Keratinocyte (primary cell): ENCODE measurements around the gene DPYD. TPM values are rescaled to one million over a fixed set of nuclear protein-coding genes. Genes with fewer than 3 reads are reported as not detected.

ENCODE experiments used
- DNase-seq: peaks from one replicate; pipeline ENCODE4 v3.0.0-alpha.2; 2011; ENCODE audit warnings: low read depth, missing footprints, low spot score
- FAIRE-seq: peaks from 2 replicates; lab custom pipeline; 2011; peaks lifted over from hg19 to GRCh38; lab: Jason Lieb, UNC
- H2AFZ ChIP-seq: 2 replicates; pipeline ENCODE4 v1.6.0; 2012; ENCODE audit warnings: low read length, control low read depth, inconsistent platforms; ENCODE audit not compliant: control insufficient read depth
- H3K27ac ChIP-seq: 2 replicates; pipeline ENCODE4 v1.5.1; 2011; ENCODE audit warnings: low read length; ENCODE audit not compliant: control insufficient read depth, insufficient read depth
- H3K27me3 ChIP-seq: 3 replicates; pipeline ENCODE4 v1.6.0; 2011; ENCODE audit warnings: low read length; ENCODE audit not compliant: control insufficient read depth, insufficient read depth; ENCODE audit errors: extremely low read depth
- H3K36me3 ChIP-seq, 2 experiments: 2 replicates in 1 of 2; 3 replicates in 1 of 2; pipeline ENCODE4 v1.5.1; 2011; ENCODE audit warnings: low read length in 2 of 2, mild to moderate bottlenecking in 1 of 2; ENCODE audit not compliant: control insufficient read depth in 2 of 2, insufficient read depth in 2 of 2; ENCODE audit errors: extremely low read depth in 1 of 2
- H3K4me1 ChIP-seq: 3 replicates; pipeline ENCODE4 v1.5.1; 2011; ENCODE audit warnings: low read length; ENCODE audit not compliant: control insufficient read depth, insufficient read depth; ENCODE audit errors: extremely low read depth
- H3K4me2 ChIP-seq: 3 replicates; pipeline ENCODE4 v1.6.0; 2011; ENCODE audit warnings: low read depth, low read length; ENCODE audit not compliant: control insufficient read depth, insufficient read depth; ENCODE audit errors: extremely low read depth
- H3K4me3 ChIP-seq, 3 experiments: fragments of 200-600 bp in 1 of 3; sonication (generic) in 1 of 3; 2 replicates in 2 of 3; 3 replicates in 1 of 3; pipeline ENCODE4 v1.5.1; 2011 to 2016; ENCODE audit warnings: low read length in 3 of 3, mild to moderate bottlenecking in 3 of 3, control low read depth in 2 of 3, inconsistent platforms in 1 of 3, low read depth in 1 of 3, mixed read lengths in 1 of 3, mixed run types in 1 of 3, moderate library complexity in 1 of 3; ENCODE audit not compliant: control insufficient read depth in 2 of 3, insufficient read depth in 2 of 3; ENCODE audit errors: extremely low read depth in 1 of 3
- H3K79me2 ChIP-seq: 2 replicates; pipeline ENCODE4 v1.6.0; 2012; ENCODE audit warnings: low read length; ENCODE audit not compliant: control insufficient read depth, insufficient read depth
- H3K9ac ChIP-seq: 3 replicates; pipeline ENCODE4 v1.6.0; 2011; ENCODE audit warnings: low read length; ENCODE audit not compliant: control insufficient read depth, insufficient read depth; ENCODE audit errors: extremely low read depth
- H3K9me1 ChIP-seq: 3 replicates; pipeline ENCODE4 v1.6.0; 2011; ENCODE audit warnings: low read length; ENCODE audit not compliant: control insufficient read depth, insufficient read depth; ENCODE audit errors: extremely low read depth
- H3K9me3 ChIP-seq: 2 replicates; pipeline ENCODE4 v1.5.1; 2012; ENCODE audit warnings: low read depth, low read length; ENCODE audit not compliant: control insufficient read depth
- H4K20me1 ChIP-seq: 3 replicates; pipeline ENCODE4 v1.6.0; 2011; ENCODE audit warnings: low read length; ENCODE audit not compliant: control insufficient read depth, insufficient read depth; ENCODE audit errors: extremely low read depth
- EZH2 ChIP-seq: IDR thresholded peaks from one replicate; pipeline ENCODE4 v1.6.1; 2012; ENCODE audit warnings: inconsistent platforms, mild to moderate bottlenecking, low read length, moderate library complexity
- dilution Hi-C: fragments of 300-500 bp; cut with MboI; formaldehyde crosslinking; loops from one replicate; pipeline ENCODE4 v1.7.0; 2020; ENCODE audit warnings: low sequenced_read_pairs; ENCODE audit not compliant: extremely low pct_ligation_motif_present
- polyA plus RNA-seq, 5 experiments: library from polyadenylated mRNA; depleted of rRNA in 3 of 5; stranded (reverse) in 3 of 5; stranded (forward) in 1 of 5; unstranded in 1 of 5; fragments of >200 nt; gene quantifications; 1 replicate in 1 of 5; 2 replicates in 3 of 5; 3 replicates in 1 of 5; pipeline versions ENCODE4 v1.2.1 to v1.2.3, GENCODE V29; 2011 to 2012; ENCODE audit warnings: missing spikeins in 2 of 5, low read depth in 1 of 5, low replicate concordance in 1 of 5
- TF ChIP-seq, protein P1 (sequence below), 3 experiments: IDR thresholded peaks in 1 of 3; conservative IDR thresholded peaks in 1 of 3; optimal IDR thresholded peaks in 1 of 3; 2 replicates in 2 of 3; 3 replicates in 1 of 3; pipeline versions ENCODE3 to v1.5.1; 2011; ENCODE audit warnings: low read length in 3 of 3, mild to moderate bottlenecking in 3 of 3, moderate library complexity in 2 of 3, control low read depth in 1 of 3, inconsistent platforms in 1 of 3; ENCODE audit not compliant: insufficient read depth in 2 of 3; ENCODE audit errors: extremely low read depth in 1 of 3

Gene DPYD
- polyA plus RNA-seq, 1 donor (not counting 4 experiments of a cell fraction or from before 2014, with no cell fraction given), result 1.9 TPM

DNA sequence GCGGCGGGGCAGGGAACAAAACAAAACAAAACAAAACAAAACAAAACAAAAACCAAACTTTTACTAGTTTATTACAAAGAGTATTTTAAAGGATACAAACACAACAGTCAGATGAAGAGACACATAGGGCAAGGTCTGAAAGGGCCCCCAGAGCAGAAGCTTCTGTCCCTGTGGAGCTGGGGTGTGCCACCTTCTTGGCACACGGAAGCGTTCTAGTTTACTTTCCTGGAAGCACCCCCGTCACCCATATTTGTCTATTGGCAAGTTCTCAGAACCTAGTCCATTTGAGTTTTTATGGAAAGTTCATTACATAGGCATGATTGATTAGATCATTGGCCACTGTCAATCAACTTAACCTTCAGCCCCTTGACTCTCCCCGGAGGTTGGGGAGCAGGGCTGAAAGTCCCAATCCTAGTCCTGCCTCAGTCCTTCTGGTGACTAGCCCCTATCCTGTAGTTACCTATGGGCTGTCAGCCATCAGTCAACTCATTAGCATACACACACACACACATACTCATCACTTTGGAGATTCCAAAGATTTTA lies 380.4 kb downstream of the DPYD start:
- Histone ChIP-seq H3K36me3 (no peaks in the 10 kb centered on the region), H3K9me1 (no peaks in the 10 kb centered on the region), H3K4me2 (no peak overlapping the region), H3K9ac (no peak overlapping the region), H3K27me3 (no peaks in the 10 kb centered on the region), H3K79me2 (no peaks in the 10 kb centered on the region), H4K20me1 (no peaks in the 10 kb centered on the region), H3K9me3 (no peaks in the 10 kb centered on the region), H3K27ac (no peak overlapping the region), H3K4me1 (no peaks in the 10 kb centered on the region), H2AFZ (no peak overlapping the region), H3K4me3 (no peak overlapping the region)
- no peak for DNase-seq
- TF ChIP-seq, protein P1, sequence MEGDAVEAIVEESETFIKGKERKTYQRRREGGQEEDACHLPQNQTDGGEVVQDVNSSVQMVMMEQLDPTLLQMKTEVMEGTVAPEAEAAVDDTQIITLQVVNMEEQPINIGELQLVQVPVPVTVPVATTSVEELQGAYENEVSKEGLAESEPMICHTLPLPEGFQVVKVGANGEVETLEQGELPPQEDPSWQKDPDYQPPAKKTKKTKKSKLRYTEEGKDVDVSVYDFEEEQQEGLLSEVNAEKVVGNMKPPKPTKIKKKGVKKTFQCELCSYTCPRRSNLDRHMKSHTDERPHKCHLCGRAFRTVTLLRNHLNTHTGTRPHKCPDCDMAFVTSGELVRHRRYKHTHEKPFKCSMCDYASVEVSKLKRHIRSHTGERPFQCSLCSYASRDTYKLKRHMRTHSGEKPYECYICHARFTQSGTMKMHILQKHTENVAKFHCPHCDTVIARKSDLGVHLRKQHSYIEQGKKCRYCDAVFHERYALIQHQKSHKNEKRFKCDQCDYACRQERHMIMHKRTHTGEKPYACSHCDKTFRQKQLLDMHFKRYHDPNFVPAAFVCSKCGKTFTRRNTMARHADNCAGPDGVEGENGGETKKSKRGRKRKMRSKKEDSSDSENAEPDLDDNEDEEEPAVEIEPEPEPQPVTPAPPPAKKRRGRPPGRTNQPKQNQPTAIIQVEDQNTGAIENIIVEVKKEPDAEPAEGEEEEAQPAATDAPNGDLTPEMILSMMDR (optimal IDR thresholded peaks at IDR 0.05 in 1 of 3, IDR thresholded peaks at IDR 0.05 in 1 of 3, conservative IDR thresholded peaks at IDR 0.05 in 1 of 3; ENCODE audit: extremely low read depth in 1 of 3, insufficient read depth in 2 of 3, low read length in 3 of 3), result no peak
- TF ChIP-seq EZH2, result no peak
- FAIRE-seq, result no peak
- dilution Hi-C loops, result no loop called here

DNA sequence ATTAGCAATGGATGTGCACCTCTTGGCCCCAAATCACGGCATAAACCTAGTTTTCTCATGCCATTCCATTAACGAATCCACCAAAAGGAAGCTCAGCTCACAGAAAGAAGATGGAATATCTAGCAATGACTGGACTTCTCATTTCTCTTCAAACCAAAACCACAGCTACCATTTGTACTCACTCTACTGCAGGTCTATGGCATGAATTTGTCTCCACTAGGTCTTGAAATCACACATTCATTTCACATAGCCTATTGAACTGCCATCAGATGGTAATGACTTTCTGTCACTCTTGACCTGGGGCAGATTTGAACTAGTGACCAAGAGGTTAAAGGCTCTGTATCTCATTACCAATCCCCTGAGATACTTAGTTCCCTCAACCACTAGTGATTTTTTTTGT lies 382.7 kb downstream of the DPYD start:
- Histone ChIP-seq H3K27ac (no peak overlapping the region), H3K4me3 (no peak overlapping the region), H4K20me1 (no peaks in the 10 kb centered on the region), H3K36me3 (no peaks in the 10 kb centered on the region), H3K27me3 (no peaks in the 10 kb centered on the region), H3K9me3 (no peaks in the 10 kb centered on the region), H3K4me1 (no peaks in the 10 kb centered on the region), H3K4me2 (no peak overlapping the region), H2AFZ (no peak overlapping the region), H3K9me1 (no peaks in the 10 kb centered on the region), H3K79me2 (no peaks in the 10 kb centered on the region), H3K9ac (no peak overlapping the region)
- dilution Hi-C loops, result no loop called here
- TF ChIP-seq, protein P1 (optimal IDR thresholded peaks at IDR 0.05 in 1 of 3, IDR thresholded peaks at IDR 0.05 in 1 of 3, conservative IDR thresholded peaks at IDR 0.05 in 1 of 3; ENCODE audit: extremely low read depth in 1 of 3, insufficient read depth in 2 of 3, low read length in 3 of 3), result no peak
- no peak for TF ChIP-seq EZH2
- DNase-seq, result no peak
- no peak for FAIRE-seq
